ENCODE results near the gene SPOCK1.
A peak's percentile ranks its signal among the peaks of the same experiment; 100 is the strongest.
"Not testable (repeated sequence)": the region's sequence is repeated elsewhere in the genome, so short reads cannot be mapped to it uniquely, and the experiment has no call there.

The SPOCK1 gene

DNA sequence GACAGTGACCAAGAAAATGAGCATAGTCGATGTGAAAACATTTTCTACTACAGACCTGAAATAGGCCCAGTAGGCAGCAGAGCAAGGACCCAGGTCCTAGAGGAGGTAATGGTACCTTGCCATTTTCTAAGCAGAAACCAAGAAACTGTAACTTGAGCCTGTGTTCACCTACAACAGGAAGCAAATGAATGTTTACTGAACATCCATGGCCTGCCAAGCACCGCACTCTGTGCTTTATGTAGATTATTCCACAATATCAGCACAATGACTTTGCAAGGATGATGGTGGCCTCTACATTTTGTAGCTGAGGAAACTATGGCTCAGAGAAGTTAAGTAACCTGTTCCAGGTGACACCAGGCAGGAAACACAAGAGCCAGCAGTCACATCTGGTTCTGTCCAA lies 215.3 kb downstream of the SPOCK1 start:
- no peak overlapping the region for H3K27ac ChIP-seq
- no peak overlapping the region for H3K4me3 ChIP-seq

DNA sequence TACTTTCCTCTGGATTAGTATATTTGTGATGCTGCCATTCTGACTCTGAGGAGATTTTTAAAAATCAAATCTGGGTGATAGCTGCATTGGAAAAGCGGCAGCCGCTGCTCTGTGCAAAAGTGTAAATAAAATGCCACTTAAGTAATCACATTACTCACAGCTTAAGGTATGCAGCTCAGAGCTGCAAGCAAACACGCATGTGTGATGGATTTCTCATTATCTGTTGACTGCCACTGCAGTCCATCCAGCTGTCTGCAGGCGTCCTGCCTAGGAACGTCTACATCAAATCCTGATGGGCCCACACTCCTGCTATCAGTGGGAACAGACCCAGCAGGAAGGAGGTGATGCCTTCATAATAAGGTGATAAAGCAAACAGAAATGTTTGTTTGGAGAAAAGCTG lies 216.9 kb downstream of the SPOCK1 start:
- Histone ChIP-seq H3K4me3 (no peak overlapping the region), H3K27ac (no peak overlapping the region)

DNA sequence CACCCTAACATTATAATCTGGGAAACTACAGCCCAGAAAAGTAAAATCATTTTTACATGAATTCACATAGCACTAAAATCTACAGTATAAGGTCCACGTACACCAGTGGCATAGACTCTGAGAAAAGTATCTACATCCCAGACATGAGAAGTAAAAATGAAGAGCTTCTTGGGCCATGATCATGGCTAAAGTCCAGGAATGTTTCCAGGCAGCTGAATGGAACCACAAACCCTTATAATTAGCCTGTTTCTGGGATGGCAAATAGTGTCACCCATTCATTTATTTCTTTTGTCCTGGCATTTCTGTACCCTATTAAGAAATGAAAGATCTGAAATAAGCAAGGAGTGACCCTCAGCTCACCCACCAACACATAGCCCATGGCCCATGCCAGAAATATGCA lies 217.9 kb downstream of the SPOCK1 start:
- Histone ChIP-seq H3K27ac (no peak overlapping the region), H3K4me3 (no peak overlapping the region)

DNA sequence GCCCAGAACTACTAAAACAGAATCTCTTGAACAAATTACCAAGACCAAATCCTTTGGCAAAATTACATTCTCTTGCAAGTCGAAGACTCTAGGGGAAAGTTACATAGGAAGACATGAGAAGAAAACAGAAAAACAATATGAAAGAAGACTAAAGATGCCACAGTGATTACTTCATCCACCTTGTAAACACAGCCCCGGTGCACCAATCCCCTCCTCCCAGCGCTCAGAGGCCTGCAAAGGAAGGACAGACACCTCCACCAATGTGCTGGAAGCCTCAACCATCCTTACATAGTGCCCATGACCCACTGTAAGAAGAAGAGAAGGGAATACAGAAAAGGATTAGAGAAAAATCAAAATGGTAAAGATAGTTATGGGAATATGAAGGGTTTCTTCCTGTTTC lies 218.5 kb downstream of the SPOCK1 start:
- no peak overlapping the region for H3K27ac ChIP-seq

GRCh38 chr5:137279521-137280231 lies 219.4 kb downstream of the SPOCK1 start:
- no peak overlapping the region for H3K4me3 ChIP-seq
- H3K27ac ChIP-seq, result no peak overlapping the region

More for the DNA sequence above, 218.5 kb downstream of the SPOCK1 start:
- no peak overlapping the region for H3K4me3 ChIP-seq

GRCh38 chr5:137278476-137278875 lies 220.7 kb downstream of the SPOCK1 start:
- Histone ChIP-seq H3K27ac (no peak overlapping the region), H3K4me3 (no peak overlapping the region)

DNA sequence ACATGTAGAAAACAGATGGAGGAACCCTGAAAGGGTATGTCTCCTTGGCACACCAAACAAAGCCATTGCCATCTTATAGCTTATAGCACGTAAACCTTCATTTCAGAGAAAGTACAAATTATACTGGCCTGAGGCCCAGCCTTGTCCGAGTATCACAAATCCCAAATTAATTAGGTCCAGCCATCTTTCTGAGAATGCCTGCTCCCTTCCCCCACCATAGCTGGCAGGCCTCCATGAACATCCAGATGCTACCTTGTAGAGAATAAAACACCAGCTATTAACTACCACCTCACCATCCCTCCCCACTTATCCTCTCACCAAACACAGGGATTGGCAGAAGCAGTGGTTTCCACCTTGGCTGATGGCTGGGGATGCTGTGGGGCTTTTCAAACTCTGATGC lies 224.0 kb downstream of the SPOCK1 start:
- no peak overlapping the region for H3K4me3 ChIP-seq

DNA sequence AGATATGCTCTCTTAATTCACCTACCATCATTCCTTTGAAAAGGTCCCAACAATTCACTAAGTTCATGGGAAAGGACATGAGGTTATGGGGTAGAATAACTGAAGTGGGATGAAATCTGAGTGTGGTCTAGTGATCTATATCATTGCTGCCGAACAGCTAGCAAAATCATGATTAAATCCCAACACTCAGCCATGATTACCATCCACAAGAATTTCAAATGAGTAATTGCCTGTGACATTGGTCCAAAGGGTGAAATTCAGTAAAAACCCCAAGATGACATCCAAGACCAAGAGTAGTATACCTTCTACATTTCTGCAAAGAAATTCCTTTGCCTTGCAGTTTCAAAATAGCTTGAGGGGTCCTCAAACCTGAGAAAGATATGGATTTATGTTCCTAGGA lies 225.6 kb downstream of the SPOCK1 start:
- Histone ChIP-seq H3K27ac (no peak overlapping the region), H3K4me3 (no peak overlapping the region)

More for the DNA sequence above, 224.0 kb downstream of the SPOCK1 start:
- H3K27ac ChIP-seq, result no peak overlapping the region

GRCh38 chr5:137272831-137273230 lies 226.3 kb downstream of the SPOCK1 start:
- H3K4me3 ChIP-seq, result no peak overlapping the region
- H3K27ac ChIP-seq, result no peak overlapping the region

DNA sequence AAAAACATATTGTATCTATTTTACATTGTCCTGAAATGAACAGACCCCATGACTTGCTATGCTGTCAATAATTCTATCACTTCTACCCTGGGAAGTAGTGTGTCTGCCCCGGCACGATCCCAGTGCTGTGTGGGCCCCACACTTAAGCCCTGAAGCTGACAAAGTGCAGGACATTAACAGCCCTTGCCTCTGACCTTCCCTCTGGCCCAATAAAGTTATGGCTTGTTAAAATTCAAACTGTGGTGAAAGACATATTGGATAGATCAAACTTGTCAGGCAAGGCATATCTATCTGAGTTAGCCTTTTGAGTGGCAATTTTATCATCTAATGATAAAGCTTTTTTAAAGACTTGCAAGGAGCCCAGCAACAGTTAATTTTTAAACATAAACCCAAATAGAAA lies 229.2 kb downstream of the SPOCK1 start:
- no peak overlapping the region for H3K27ac ChIP-seq

DNA sequence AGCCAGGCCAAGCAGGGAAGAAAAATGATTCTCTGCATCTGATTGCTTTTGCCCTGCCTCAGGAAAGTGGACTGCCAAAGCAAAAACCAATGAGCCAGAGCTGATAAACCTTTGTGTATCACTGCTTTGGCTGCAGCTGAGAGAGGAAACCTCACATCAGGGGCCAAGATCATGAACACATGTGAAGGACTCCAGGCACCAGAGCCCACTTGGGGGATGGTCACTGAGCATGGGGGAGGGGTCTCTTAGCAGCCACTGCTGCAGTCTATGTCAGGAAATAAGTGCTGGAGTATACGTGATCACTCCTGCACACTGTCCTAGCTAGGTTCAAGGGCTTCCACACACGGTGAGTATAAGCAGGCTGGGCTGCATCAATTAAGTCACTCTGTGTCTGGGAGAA lies 229.9 kb downstream of the SPOCK1 start:
- Histone ChIP-seq H3K27ac (no peak overlapping the region), H3K4me3 (no peak overlapping the region)

More for the DNA sequence above, 229.2 kb downstream of the SPOCK1 start:
- H3K4me3 ChIP-seq, result no peak overlapping the region

GRCh38 chr5:137268646-137269045 lies 230.5 kb downstream of the SPOCK1 start:
- no peak overlapping the region for H3K4me3 ChIP-seq
- H3K27ac ChIP-seq, result no peak overlapping the region

DNA sequence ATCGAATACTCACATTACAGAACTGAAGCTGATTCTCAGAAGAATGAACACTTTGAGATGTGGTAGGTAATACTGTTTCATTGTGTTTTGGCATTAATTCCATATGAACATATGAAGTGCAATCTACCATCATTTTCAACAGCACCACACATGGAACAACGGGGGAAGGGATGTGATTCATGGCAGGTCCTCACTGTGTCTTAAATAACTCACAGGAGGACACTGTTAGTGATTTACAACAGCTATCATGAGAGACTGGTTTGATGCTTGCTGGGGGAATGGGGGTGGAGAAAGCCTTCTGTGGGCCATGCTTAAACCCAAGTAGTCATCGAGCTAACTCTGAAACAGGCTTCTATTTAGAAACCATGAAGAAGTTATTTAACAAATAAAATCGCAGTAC lies 232.9 kb downstream of the SPOCK1 start:
- no peak overlapping the region for H3K27ac ChIP-seq
- H3K4me3 ChIP-seq, result no peak overlapping the region

DNA sequence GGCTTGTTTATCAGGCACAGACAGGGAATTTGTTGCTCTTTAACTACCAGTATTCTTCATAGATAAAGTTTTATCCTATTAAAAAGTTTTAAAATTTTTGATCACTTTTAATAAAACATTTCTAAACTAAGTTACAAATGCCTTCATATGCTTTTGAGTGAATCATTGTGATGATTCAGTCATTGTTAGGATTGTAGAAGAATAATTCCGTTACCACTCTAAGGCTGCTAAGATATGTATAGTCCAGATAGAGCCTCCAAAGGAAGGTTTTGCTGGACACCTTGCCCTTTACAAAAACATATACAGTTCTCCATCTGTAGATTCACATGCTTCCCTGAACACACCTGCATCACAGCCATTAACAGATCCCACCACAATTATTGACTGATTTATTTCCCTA lies 233.7 kb downstream of the SPOCK1 start:
- Histone ChIP-seq H3K27ac (no peak overlapping the region), H3K4me3 (no peak overlapping the region)

- Histone ChIP-seq H3K4me3 (no peak overlapping the region), H3K27ac (peak overlapping the region in 1 of 21 experiments; percentile 71)
Measured at GRCh38 chr5:137264573-137264972, 234.6 kb downstream of the SPOCK1 start.

- H3K27ac ChIP-seq, result peak overlapping the region in 3 of 21 experiments; percentile 13 to 71 (median 49)
- no peak overlapping the region for H3K4me3 ChIP-seq
Measured at GRCh38 chr5:137264041-137264440, 235.1 kb downstream of the SPOCK1 start.

DNA sequence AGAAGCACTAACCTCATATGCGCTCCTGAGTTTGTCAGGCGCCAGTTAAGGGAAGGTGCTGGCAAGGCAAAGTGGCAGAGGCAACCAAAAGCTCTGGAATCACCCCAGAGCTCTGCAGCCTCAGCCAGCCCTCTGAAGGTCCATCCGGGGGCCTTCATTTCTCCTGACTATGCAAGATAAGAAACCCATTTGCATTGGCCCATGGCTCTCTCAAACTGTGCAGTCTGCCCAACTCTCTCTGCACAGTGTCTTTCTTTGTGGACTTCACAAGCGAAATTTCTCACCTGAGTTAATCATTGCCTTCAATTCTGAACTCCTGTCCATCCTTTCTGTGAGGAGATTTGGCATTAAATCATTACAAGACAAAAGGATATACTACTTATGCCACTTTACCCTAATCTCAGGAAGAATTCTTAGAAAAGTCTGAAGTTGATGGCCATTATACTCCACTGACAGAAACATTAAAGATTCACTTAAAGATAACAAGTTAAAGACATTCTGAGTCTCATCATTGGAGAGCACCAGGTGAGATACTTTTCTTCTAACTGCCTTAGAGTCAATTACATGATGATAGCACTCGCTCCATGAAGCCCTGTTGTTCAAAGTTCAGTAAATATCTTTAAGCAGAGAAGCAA lies 235.6 kb downstream of the SPOCK1 start:
- H3K4me3 ChIP-seq, result no peak overlapping the region
- H3K27ac ChIP-seq, result no peak overlapping the region

GRCh38 chr5:137262818-137263217 lies 236.3 kb downstream of the SPOCK1 start:
- H3K4me3 ChIP-seq, result no peak overlapping the region
- H3K27ac ChIP-seq, result no peak overlapping the region

DNA sequence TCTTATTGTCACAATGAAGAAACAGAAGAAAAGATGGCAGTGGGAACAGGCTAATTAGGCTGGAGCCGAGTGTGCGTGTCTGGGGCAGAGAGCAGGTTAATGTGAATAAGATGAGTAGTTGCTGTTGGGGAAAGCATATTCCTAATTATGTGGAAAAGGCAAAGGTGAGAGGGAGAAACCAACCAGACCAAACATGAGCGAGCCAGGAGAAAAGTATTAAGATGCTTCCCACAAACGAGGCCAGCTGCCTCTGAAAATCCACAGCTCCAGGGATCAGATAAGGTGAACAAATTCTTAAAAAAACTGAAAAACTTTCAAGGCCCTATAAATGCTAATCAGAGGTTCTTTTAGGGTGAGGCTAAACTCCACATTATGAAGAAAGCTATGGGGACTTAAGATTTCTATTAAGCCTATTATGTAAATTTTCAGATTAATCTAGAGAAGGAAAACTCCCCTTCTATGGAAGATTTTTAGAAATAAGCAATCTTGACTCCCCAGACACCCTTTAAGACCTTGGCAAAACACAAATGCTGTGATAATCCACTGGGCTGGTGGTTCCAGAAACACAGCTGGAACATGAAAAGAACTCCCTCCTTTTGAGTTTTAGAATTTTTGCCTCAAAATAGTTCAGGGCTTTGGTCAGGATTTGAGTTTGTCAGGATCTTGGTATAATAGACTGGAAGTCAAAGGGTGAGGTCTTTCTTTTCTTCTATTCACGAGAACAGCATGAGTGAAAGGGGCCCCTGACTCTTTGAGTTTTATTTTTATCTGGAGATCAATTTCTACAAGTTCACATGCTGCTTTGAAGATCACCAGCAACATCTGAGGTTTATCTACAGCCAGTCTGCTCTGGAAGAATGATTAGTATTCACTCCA lies 238.1 kb downstream of the SPOCK1 start:
- Histone ChIP-seq H3K27ac (no peak overlapping the region), H3K4me3 (no peak overlapping the region)

DNA sequence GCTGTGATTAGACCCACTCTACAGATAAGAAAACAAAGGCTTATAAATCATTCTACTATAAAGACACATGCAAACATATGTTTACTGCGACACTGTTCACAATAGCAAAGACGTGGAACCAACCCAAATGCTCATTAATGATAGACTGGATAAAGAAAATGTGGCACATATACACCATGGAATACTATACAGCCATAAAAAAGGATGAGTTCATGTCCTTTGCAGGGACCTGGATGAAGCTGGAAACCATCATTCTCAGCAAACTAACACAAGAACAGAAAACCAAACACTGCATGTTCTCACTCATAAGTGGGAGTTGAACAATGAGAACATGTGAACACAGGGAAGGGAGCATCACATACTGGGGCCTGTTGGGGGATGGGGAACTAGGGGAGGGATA lies 240.0 kb downstream of the SPOCK1 start:
- H3K27ac ChIP-seq, H3K4me3 ChIP-seq: not testable (repeated sequence)
